Parathyroid adenoma (tissue), 2 donors: ENCODE data around the gene EXOSC2.

Source experiments
- H2AFZ ChIP-seq: fragments of 300-600 bp; sonication (generic); one replicate; pipeline ENCODE4 v1.7.0; 2017; ENCODE audit warnings: antibody characterized with exemption, mild to moderate bottlenecking
- H3K27ac ChIP-seq: fragments of 300-600 bp; sonication (generic); one replicate; pipeline ENCODE4 v1.7.0; 2017
- H3K27me3 ChIP-seq: fragments of 300-600 bp; sonication (generic); one replicate; pipeline ENCODE4 v1.7.0; 2017; ENCODE audit warnings: low read length; ENCODE audit not compliant: control insufficient read depth, insufficient read depth
- H3K36me3 ChIP-seq: fragments of 300-600 bp; sonication (generic); one replicate; pipeline ENCODE4 v1.7.0; 2017; ENCODE audit warnings: low read length; ENCODE audit not compliant: control insufficient read depth, insufficient read depth
- H3K4me1 ChIP-seq: fragments of 300-600 bp; sonication (generic); one replicate; pipeline ENCODE4 v1.7.0; 2017; ENCODE audit warnings: control low read depth
- H3K4me2 ChIP-seq: fragments of 300-600 bp; sonication (generic); one replicate; pipeline ENCODE4 v1.7.0; 2017; ENCODE audit warnings: low read length
- H3K4me3 ChIP-seq: fragments of 300-600 bp; sonication (generic); one replicate; pipeline ENCODE4 v1.7.0; 2017; ENCODE audit warnings: low read depth, low read length
- H3K79me2 ChIP-seq: fragments of 300-600 bp; sonication (generic); one replicate; pipeline ENCODE4 v1.7.0; 2017; ENCODE audit warnings: control low read depth
- H3K9ac ChIP-seq: fragments of 300-600 bp; sonication (generic); one replicate; pipeline ENCODE4 v1.7.0; 2017; ENCODE audit warnings: mild to moderate bottlenecking
- H3K9me3 ChIP-seq: fragments of 300-600 bp; sonication (generic); one replicate; pipeline ENCODE4 v1.7.0; 2017; ENCODE audit warnings: low read length; ENCODE audit not compliant: control insufficient read depth
- TF ChIP-seq, protein P1 (sequence below): fragments of 300-600 bp; sonication (generic); IDR thresholded peaks from one replicate; pipeline ENCODE4 v1.7.0; 2017; ENCODE audit warnings: antibody characterized with exemption, mild to moderate bottlenecking
- donor health status: primary hyperparathyroidism.

Gene EXOSC2

DNA sequence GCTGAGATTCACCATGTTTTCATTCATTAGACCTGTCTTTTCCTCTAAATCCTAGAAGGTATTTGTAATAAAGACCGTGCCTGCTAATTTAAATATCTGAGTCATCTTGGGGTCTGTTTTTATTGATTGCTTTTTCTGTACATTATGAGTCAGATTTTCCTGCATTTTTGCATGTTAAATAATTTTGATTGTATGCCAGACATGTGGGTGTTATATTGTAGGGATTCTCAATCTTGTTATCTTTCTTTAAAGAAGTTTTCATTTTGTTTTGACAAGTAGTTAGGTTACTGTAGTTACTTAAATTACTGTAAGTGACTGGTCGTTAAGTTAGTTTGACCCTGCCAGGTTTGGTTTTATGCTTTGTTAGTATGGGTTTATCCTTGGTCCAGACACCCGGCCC, 35.1 kb downstream of the EXOSC2 start:
- no peak overlapping the region for H3K27ac ChIP-seq
- peaks cover 4% of the 10 kb centered on the region for H3K79me2 ChIP-seq
- no peak overlapping the region for H2AFZ ChIP-seq
- H3K36me3 ChIP-seq = no peaks in the 10 kb centered on the region
- H3K27me3 ChIP-seq = no peaks in the 10 kb centered on the region
- no peak overlapping the region for H3K9ac ChIP-seq
- TF ChIP-seq, protein P1, sequence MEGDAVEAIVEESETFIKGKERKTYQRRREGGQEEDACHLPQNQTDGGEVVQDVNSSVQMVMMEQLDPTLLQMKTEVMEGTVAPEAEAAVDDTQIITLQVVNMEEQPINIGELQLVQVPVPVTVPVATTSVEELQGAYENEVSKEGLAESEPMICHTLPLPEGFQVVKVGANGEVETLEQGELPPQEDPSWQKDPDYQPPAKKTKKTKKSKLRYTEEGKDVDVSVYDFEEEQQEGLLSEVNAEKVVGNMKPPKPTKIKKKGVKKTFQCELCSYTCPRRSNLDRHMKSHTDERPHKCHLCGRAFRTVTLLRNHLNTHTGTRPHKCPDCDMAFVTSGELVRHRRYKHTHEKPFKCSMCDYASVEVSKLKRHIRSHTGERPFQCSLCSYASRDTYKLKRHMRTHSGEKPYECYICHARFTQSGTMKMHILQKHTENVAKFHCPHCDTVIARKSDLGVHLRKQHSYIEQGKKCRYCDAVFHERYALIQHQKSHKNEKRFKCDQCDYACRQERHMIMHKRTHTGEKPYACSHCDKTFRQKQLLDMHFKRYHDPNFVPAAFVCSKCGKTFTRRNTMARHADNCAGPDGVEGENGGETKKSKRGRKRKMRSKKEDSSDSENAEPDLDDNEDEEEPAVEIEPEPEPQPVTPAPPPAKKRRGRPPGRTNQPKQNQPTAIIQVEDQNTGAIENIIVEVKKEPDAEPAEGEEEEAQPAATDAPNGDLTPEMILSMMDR = no peak
- no peaks in the 10 kb centered on the region for H3K9me3 ChIP-seq
- no peak overlapping the region for H3K4me3 ChIP-seq
- H3K4me2 ChIP-seq = no peak overlapping the region
- H3K4me1 ChIP-seq = peaks cover 3% of the 10 kb centered on the region

DNA sequence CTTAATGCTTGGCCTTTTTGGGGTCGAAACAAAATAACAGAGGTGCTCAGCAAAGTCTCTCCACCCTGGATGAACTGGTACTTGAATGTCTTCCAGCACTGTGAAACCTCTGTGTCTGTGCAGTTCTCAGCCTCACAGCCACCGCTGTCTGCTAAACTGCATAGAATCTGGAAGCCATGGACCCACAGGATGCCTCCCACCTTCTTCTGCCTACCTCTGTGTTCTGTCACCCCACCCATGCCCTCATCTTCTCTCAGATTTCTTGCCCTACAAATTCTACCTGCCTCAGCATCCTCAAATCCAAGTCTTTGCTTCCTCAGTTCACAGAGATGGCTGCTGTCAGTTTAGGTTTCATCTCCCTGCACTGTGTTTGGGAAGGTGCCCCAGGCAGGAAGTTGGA, 35.6 kb downstream of the EXOSC2 start:
- TF ChIP-seq, protein P1 = no peak
- Histone ChIP-seq H3K9me3 (no peaks in the 10 kb centered on the region), H3K36me3 (no peaks in the 10 kb centered on the region), H3K9ac (no peak overlapping the region), H3K79me2 (peaks cover 4% of the 10 kb centered on the region), H3K27ac (no peak overlapping the region), H3K4me3 (no peak overlapping the region), H3K4me2 (no peak overlapping the region), H3K27me3 (no peaks in the 10 kb centered on the region), H2AFZ (no peak overlapping the region), H3K4me1 (peaks cover 3% of the 10 kb centered on the region)

DNA sequence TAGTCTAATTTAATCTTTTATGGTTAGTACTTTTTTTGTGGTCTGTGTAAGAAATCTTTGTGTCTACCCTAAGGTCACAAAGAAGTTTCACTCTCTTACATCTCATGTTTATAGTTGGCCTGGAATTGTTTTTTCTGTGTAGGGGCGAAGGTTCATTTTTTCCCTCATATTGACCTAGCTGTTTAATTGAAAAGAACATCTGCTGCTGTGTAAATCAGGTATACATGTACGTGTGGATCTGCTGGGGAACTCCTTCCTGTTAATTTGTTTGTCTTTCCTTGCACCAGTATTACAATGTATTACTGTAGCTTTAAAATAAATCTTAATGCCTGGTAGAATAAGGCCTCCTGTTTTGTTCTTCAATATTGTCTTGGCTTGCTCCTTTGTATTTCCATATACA, 37.8 kb downstream of the EXOSC2 start:
- Histone ChIP-seq H3K9me3 (no peaks in the 10 kb centered on the region), H3K4me3 (no peak overlapping the region), H3K36me3 (no peaks in the 10 kb centered on the region), H3K27ac (no peak overlapping the region), H2AFZ (no peak overlapping the region), H3K4me1 (peaks cover 3% of the 10 kb centered on the region), H3K27me3 (no peaks in the 10 kb centered on the region), H3K79me2 (peaks cover 8% of the 10 kb centered on the region), H3K9ac (no peak overlapping the region), H3K4me2 (no peak overlapping the region)
- TF ChIP-seq, protein P1 = no peak

DNA sequence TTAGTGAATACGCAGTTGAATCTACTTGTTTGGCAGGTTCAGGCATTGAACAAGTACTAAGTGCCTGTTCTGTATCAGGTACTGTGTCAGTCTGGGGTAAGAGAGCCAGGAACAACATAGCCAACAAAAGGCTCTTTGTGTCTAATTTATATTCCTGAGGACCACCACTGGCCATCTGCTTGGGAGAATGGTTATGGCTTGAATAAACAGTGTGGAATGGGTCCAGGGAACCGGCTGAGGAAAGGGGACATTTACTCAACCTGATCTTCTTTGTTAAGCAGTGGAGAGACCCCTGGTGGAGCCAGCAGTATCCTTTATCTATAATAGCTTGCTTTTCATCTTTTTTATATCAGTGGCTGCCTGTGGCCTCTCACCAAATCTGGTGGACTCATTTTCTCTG, 38.6 kb downstream of the EXOSC2 start:
- peaks cover 8% of the 10 kb centered on the region for H3K79me2 ChIP-seq
- TF ChIP-seq, protein P1 = no peak
- no peaks in the 10 kb centered on the region for H3K9me3 ChIP-seq
- no peak overlapping the region for H2AFZ ChIP-seq
- H3K27ac ChIP-seq = peak overlapping the region; percentile 24
- no peaks in the 10 kb centered on the region for H3K36me3 ChIP-seq
- peaks cover 3% of the 10 kb centered on the region for H3K4me1 ChIP-seq
- no peaks in the 10 kb centered on the region for H3K27me3 ChIP-seq
- H3K4me2 ChIP-seq = no peak overlapping the region
- H3K4me3 ChIP-seq = no peak overlapping the region
- no peak overlapping the region for H3K9ac ChIP-seq

DNA sequence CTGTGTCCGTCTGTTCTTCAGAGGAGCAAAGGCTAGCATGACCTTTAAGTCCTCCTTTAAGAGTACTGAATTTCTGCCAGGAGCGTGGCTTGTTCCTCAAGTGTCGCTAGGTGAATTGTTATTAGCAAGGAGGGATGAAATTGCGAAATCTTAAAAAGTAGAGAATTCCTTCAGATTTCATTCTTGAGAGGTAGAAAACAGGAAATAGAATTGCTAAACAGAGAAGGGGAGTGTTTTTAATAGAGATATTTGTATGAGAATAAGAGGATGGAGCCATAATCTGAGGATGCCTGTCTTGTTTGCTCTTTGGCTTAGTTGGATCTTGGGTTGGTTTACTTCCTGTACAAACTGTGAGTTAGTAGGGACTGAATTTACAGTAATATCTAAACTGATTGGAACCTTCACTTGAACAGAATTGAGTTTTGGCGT, 39.2 kb downstream of the EXOSC2 start:
- Histone ChIP-seq H3K9ac (no peak overlapping the region), H3K4me3 (no peak overlapping the region), H3K36me3 (no peaks in the 10 kb centered on the region), H2AFZ (no peak overlapping the region), H3K4me2 (peak overlapping the region; percentile 44), H3K27me3 (no peaks in the 10 kb centered on the region), H3K27ac (peak overlapping the region; percentile 32), H3K9me3 (no peaks in the 10 kb centered on the region), H3K79me2 (peaks cover 11% of the 10 kb centered on the region), H3K4me1 (peaks cover 3% of the 10 kb centered on the region)
- TF ChIP-seq, protein P1 = no peak
